ENCODE data around the gene ANKRD60. TPM values are rescaled to one million over a fixed set of nuclear protein-coding genes. Genes with fewer than 3 reads are reported as not detected.

ANKRD60 gene
- total RNA-seq, 4 donors from 2014 or later, result not detected

GRCh38 chr20:58264271-58264670 is 35.8 kb upstream of the ANKRD60 start:
- in situ Hi-C loops (cut with MboI; ENCODE audit: low pct_ligation_motif_present in 1 of 4, low pct_unique_long_range_greater_than_20kb in 1 of 4, low sequenced_read_pairs in 3 of 4), result no loop called here
- no peak for DNase-seq
- Histone ChIP-seq H3K27me3 (no peaks in the 10 kb centered on the region), H3K27ac (peak overlapping the region in 3 of 4 donors; percentile 30 to 60 (median 58)), H3K36me3 (no peaks in the 10 kb centered on the region), H3K4me1 (peaks cover 0 to 28% (median 13%) of the 10 kb centered on the region in 4 donors), H3K9me3 (no peaks in the 10 kb centered on the region), H3K4me3 (no peak overlapping the region)
- TF ChIP-seq EP300 (IDR thresholded peaks at IDR 0.05; ENCODE audit: low read depth) (no peak), POLR2AphosphoS5 (IDR thresholded peaks at IDR 0.05) (peak in 1 of 3 donors; percentile 28)
- 51 to 80% methylated on average over 6 of the region's 6 CpGs for WGBS, 2 donors (ENCODE audit: low coverage in 1 of 2)
- intact Hi-C loops (cut with DNase I; ENCODE audit: low total_unique reads), result no loop called here

- no peak overlapping the region for H3K4me3 ChIP-seq
- no peaks in the 10 kb centered on the region for H3K27me3 ChIP-seq
- peaks cover 0 to 11% (median 5%) of the 10 kb centered on the region in 4 donors for H3K4me1 ChIP-seq
- intact Hi-C loops (cut with DNase I; ENCODE audit: low total_unique reads) (no loop called here), in situ Hi-C loops (cut with MboI; ENCODE audit: low pct_ligation_motif_present in 1 of 4, low pct_unique_long_range_greater_than_20kb in 1 of 4, low sequenced_read_pairs in 3 of 4) (no loop called here)
- TF ChIP-seq EP300 (IDR thresholded peaks at IDR 0.05; ENCODE audit: low read depth) (no peak), CTCF (IDR thresholded peaks at IDR 0.05) (no peak), POLR2A (IDR thresholded peaks at IDR 0.05) (no peak), POLR2AphosphoS5 (IDR thresholded peaks at IDR 0.05) (no peak)
- 77 to 89% methylated on average over 3 of the region's 3 CpGs for WGBS, 2 donors (ENCODE audit: low coverage in 1 of 2)
- no peak for DNase-seq
- H3K27ac ChIP-seq, result no peak overlapping the region
- H3K36me3 ChIP-seq, result peaks cover 0 to 3% (median 0%) of the 10 kb centered on the region in 4 donors
- no peaks in the 10 kb centered on the region for H3K9me3 ChIP-seq
Measured at GRCh38 chr20:58261660-58262059, 33.2 kb upstream of the ANKRD60 start.

DNA sequence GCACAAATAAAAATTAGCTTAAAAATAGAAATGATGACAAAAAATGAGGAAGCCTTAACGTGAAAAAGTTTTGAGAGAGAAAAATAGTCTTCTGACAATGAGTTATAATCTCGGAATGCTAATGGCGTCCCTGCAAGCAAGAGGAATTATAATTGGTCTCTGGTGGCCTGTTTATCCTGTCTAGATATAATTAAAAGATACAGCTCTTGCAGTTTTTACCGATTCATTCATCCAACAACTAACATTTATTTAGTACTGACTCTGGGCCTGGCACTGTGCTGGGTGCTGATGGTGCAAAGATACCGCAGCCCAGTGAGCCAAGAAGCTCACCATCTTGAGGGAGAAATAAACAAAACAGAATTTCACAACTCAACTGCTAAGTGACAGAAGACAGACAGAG is 31.6 kb upstream of the ANKRD60 start:
- intact Hi-C loops (cut with DNase I; ENCODE audit: low total_unique reads) (no loop called here), in situ Hi-C loops (cut with MboI; ENCODE audit: low pct_ligation_motif_present in 1 of 4, low pct_unique_long_range_greater_than_20kb in 1 of 4, low sequenced_read_pairs in 3 of 4) (no loop called here)
- DNase-seq, result no peak
- Histone ChIP-seq H3K27ac (no peak overlapping the region), H3K36me3 (peaks cover 0 to 3% (median 0%) of the 10 kb centered on the region in 4 donors), H3K27me3 (no peaks in the 10 kb centered on the region), H3K4me3 (no peak overlapping the region), H3K4me1 (peaks cover 0 to 10% (median 5%) of the 10 kb centered on the region in 4 donors), H3K9me3 (no peaks in the 10 kb centered on the region)
- TF ChIP-seq POLR2AphosphoS5 (IDR thresholded peaks at IDR 0.05), result no peak
- no peak for TF ChIP-seq EP300 (IDR thresholded peaks at IDR 0.05; ENCODE audit: low read depth)
- no peak for TF ChIP-seq CTCF (IDR thresholded peaks at IDR 0.05)
- no peak for TF ChIP-seq POLR2A (IDR thresholded peaks at IDR 0.05)
- WGBS, 2 donors (ENCODE audit: low coverage in 1 of 2), result 92 to 95% methylated on average over 4 to 5 of the region's 5 CpGs

DNA sequence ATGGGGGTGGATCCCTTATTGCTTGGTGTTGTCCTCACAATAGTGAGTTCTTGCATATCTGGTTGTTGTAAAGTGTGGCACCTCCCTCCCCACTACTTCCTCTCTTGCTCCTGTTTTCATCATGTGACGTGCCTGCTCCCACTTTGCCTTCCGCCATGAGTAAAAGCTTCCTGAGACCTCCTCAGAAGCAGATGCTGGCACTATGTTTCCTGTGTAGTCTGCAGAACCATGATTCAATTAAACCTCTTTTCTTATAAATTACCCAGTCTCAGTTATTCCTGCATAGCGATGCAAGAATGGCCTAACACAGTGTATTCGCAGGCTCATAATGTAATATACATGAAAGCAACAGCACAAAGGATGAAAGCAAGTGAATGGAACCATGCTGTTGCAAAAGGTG is 28.4 kb upstream of the ANKRD60 start:
- DNase-seq, result no peak
- H3K4me1 ChIP-seq, result no peaks in the 10 kb centered on the region
- H3K4me3 ChIP-seq, result no peak overlapping the region
- intact Hi-C loops (cut with DNase I; ENCODE audit: low total_unique reads) (no loop called here), in situ Hi-C loops (cut with MboI; ENCODE audit: low pct_ligation_motif_present in 1 of 4, low pct_unique_long_range_greater_than_20kb in 1 of 4, low sequenced_read_pairs in 3 of 4) (no loop called here)
- H3K9me3 ChIP-seq, result no peaks in the 10 kb centered on the region
- H3K27ac ChIP-seq, result no peak overlapping the region
- peaks cover 0 to 3% (median 0%) of the 10 kb centered on the region in 4 donors for H3K36me3 ChIP-seq
- TF ChIP-seq CTCF (IDR thresholded peaks at IDR 0.05) (no peak), POLR2AphosphoS5 (IDR thresholded peaks at IDR 0.05) (no peak), POLR2A (IDR thresholded peaks at IDR 0.05) (no peak), EP300 (IDR thresholded peaks at IDR 0.05; ENCODE audit: low read depth) (no peak)
- no peaks in the 10 kb centered on the region for H3K27me3 ChIP-seq
- 93% methylated on average over 4 of the region's 4 CpGs; no CpG with 5 or more reads in 1 of the 2 donors for WGBS, 2 donors (ENCODE audit: low coverage in 1 of 2)

- intact Hi-C loops (cut with DNase I; ENCODE audit: low total_unique reads) (no loop called here), in situ Hi-C loops (cut with MboI; ENCODE audit: low pct_ligation_motif_present in 1 of 4, low pct_unique_long_range_greater_than_20kb in 1 of 4, low sequenced_read_pairs in 3 of 4) (no loop called here)
- Histone ChIP-seq H3K27me3 (no peaks in the 10 kb centered on the region), H3K36me3 (peaks cover 0 to 3% (median 0%) of the 10 kb centered on the region in 4 donors), H3K9me3 (no peaks in the 10 kb centered on the region), H3K27ac (no peak overlapping the region), H3K4me1 (no peaks in the 10 kb centered on the region), H3K4me3 (no peak overlapping the region)
- WGBS, 2 donors (ENCODE audit: low coverage in 1 of 2), result 86 to 93% methylated on average over 2 of the region's 2 CpGs
- DNase-seq, result no peak
- TF ChIP-seq POLR2AphosphoS5 (IDR thresholded peaks at IDR 0.05) (no peak), CTCF (IDR thresholded peaks at IDR 0.05) (no peak), POLR2A (IDR thresholded peaks at IDR 0.05) (no peak), EP300 (IDR thresholded peaks at IDR 0.05; ENCODE audit: low read depth) (no peak)
Measured at GRCh38 chr20:58256307-58256706, 27.9 kb upstream of the ANKRD60 start.

Measured in transverse colon (tissue), 4 donors.